Measurements from ENCODE around the gene LTBP3. TPM values are rescaled to one million over a fixed set of nuclear protein-coding genes. Genes with fewer than 3 reads are reported as not detected.

LTBP3 gene
- total and polyA plus RNA-seq, 9 of the 15 experiments (the other 6 are each of a cell fraction or from before 2014, with no cell fraction given), result 0.06 to 20.5 (median 4.8) TPM

DNA sequence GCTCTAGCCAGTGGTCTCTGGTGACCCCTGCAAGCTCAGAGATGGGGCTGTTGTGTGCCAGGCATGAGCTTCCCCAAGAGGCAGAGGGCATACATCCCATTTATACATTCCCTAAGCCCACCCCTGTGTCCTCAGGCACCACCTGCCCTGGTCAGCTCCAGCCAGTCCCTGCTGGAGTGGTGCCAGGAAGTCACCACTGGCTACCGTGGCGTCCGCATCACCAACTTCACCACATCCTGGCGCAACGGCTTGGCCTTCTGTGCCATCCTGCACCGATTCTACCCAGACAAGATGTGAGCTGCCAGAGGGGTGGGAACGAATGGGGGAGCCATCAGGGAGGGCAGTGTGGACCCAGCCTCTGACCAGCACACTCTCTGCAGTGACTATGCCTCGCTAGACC is 25.9 kb upstream of the LTBP3 start:
- CTCF ChIA-PET (ENCODE audit: low intra/inter-chr PET ratio), result no interaction called here
- no TSS peak for BruUV-seq (replicated peaks)
- in situ Hi-C loops (cut with MboI) (no loop called here), intact Hi-C loops (cut with micrococcal nuclease) (no loop called here)
- no peak for FAIRE-seq
- H3K4me3 ChIP-seq, result no peak overlapping the region
- peaks cover 3% of the 10 kb centered on the region; the same call in 1 of the 3 replicates for H3K79me2 ChIP-seq (ENCODE audit: control insufficient read depth, insufficient read depth, low read length)
- no peaks in the 10 kb centered on the region for H3K27me3 ChIP-seq (ENCODE audit: control insufficient read depth in 2 of 2, insufficient read depth in 2 of 2, low read length in 2 of 2)
- H3K27ac ChIP-seq (ENCODE audit: extremely low read depth, low read depth, low read length), result no peak overlapping the region; the same call in 2 of the 3 replicates
- 0 out of 2 replicates have a peak, but pooled peaks cover 4% of the 10 kb centered on the region for H4K20me1 ChIP-seq (replicated peaks; ENCODE audit: control insufficient read depth, insufficient read depth, low read length)
- H3K9me3 ChIP-seq (replicated peaks; ENCODE audit: control insufficient read depth, insufficient read depth, low read depth, low read length), result no peaks in the 10 kb centered on the region
- H3K9me1 ChIP-seq (ENCODE audit: control insufficient read depth, insufficient read depth, low read length), result peaks cover 4% of the 10 kb centered on the region
- H3K4me1 ChIP-seq (replicated peaks in 1 of 2; ENCODE audit: control insufficient read depth in 2 of 2, insufficient read depth in 2 of 2, low read length in 2 of 2), result peaks cover 16 to 70% of the 10 kb centered on the region in 2 experiments
- no peak for DNase-seq (ENCODE audit: extremely low read depth in 1 of 4, low spot score in 3 of 4)
- 95% methylated on average over 8 of the region's 8 CpGs for WGBS (ENCODE audit: insufficient coverage, low coverage, missing lambda C conversion rate)
- no peak overlapping the region for H2AFZ ChIP-seq (ENCODE audit: low read depth, low read length)
- TF ChIP-seq STAG1 (CRISPR knock-in tag; IDR thresholded peaks at IDR 0.05; ENCODE audit: borderline replicate concordance) (no peak), ZFPM2 (CRISPR knock-in tag; IDR thresholded peaks at IDR 0.05) (no peak), ZNF76 (CRISPR knock-in tag; IDR thresholded peaks at IDR 0.05; ENCODE audit: borderline replicate concordance) (no peak), SLC30A9 (CRISPR knock-in tag; IDR thresholded peaks at IDR 0.05) (no peak), NFIC (IDR thresholded peaks at IDR 0.05) (peak; percentile 58), RBFOX2 (IDR thresholded peaks at IDR 0.05; ENCODE audit: low read depth, low read length) (peak; percentile 48; the same call in 1 of the 2 replicates), ZBED1 (IDR thresholded peaks at IDR 0.05) (no peak), RB1 (IDR thresholded peaks at IDR 0.05; ENCODE audit: low read depth) (no peak)
- TF ChIP-seq, protein P1, sequence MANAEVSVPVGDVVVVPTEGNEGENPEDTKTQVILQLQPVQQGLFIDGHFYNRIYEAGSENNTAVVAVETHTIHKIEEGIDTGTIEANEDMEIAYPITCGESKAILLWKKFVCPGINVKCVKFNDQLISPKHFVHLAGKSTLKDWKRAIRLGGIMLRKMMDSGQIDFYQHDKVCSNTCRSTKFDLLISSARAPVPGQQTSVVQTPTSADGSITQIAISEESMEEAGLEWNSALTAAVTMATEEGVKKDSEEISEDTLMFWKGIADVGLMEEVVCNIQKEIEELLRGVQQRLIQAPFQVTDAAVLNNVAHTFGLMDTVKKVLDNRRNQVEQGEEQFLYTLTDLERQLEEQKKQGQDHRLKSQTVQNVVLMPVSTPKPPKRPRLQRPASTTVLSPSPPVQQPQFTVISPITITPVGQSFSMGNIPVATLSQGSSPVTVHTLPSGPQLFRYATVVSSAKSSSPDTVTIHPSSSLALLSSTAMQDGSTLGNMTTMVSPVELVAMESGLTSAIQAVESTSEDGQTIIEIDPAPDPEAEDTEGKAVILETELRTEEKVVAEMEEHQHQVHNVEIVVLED (CRISPR knock-in tag; IDR thresholded peaks at IDR 0.05), result no peak
- TF ChIP-seq, protein P2, sequence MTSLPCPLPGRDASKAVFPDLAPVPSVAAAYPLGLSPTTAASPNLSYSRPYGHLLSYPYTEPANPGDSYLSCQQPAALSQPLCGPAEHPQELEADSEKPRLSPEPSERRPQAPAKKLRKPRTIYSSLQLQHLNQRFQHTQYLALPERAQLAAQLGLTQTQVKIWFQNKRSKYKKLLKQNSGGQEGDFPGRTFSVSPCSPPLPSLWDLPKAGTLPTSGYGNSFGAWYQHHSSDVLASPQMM (CRISPR knock-in tag; IDR thresholded peaks at IDR 0.05), result no peak
- ATAC-seq, result no peak
- H3K4me2 ChIP-seq (ENCODE audit: insufficient read depth, low read length), result no peak overlapping the region
- peak overlapping the region in 1 of 2 experiments; percentile 52; a peak in 2 of 4 replicates for H3K9ac ChIP-seq (ENCODE audit: insufficient read depth in 1 of 2, low read depth in 2 of 2, low read length in 2 of 2)
- POLR2A ChIA-PET, result interaction anchor here (0.6 to 2.8 kb wide), 4 partner anchors 9 to 274 kb away, joined by 3 to 10 read pairs (median 4); partner anchors contain the start of gene EHBP1L1
- peaks cover 76% of the 10 kb centered on the region; the same call in 2 of the 3 replicates for H3K36me3 ChIP-seq (ENCODE audit: control insufficient read depth, insufficient read depth, low read length)
